Coronary artery (tissue), 2 donors: ENCODE data around the gene RGL2.
"Not testable (repeated sequence)": the region's sequence is repeated elsewhere in the genome, so short reads cannot be mapped to it uniquely, and the experiment has no call there.

Experiments used
- DNase-seq: peaks from one replicate; pipeline ENCODE4 v3.0.0-alpha.2; 2017; ENCODE audit warnings: low spot score
- H3K27ac ChIP-seq, 2 donors: fragments of 200-600 bp; sonication (generic); one replicate each; pipeline ENCODE4 v1.5.1; 2016 to 2019
- H3K4me3 ChIP-seq: fragments of 200-600 bp; sonication (generic); 2 replicates; pipeline ENCODE4 v1.5.1; 2016; ENCODE audit warnings: mild to moderate bottlenecking, moderate library complexity
- TF ChIP-seq, protein P1 (sequence below): fragments of 200-600 bp; sonication (generic); IDR thresholded peaks from one replicate; pipeline ENCODE4 v1.5.1; 2019; ENCODE audit warnings: antibody characterized with exemption

RGL2 gene

DNA sequence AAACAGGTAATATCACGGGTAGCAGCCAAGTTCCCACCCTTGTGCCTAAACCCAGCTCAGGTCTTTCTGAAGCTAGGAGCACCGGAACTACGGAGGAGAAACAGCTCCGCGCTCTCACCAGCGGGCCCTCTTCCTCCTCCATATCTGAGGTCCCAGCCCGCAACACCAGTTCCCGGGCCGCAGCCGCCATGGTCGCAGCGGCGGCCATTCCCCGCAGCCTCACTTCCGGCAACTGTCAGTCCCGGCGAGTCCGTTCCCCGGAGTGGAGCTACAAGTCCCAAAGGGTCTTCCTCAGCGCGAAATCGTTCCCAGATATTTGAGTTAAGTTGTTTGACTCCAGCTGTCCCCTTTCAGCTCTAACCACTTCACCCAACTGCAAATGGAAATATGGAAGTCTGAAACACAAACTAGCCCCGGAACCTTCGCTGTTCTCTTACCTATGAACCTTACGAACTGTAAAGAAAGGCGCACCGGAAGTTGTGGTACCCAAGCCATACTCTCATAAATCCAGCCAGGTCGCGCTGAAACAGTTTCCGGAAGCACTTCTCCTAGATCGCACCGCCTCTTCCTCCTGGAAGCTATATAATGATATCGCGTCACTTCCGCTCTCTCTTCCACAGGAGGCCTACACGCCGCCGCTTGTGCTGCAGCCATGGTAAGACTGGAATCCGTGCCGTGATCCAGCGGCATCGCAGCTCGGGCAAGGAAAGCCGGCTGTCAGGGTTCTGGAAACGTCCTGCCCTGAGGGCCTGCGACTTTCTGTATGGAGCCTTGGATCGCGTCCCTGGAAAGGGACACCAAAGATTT is 27.1 kb downstream of the RGL2 start, which contains the start of the genes RPS18 and VPS52:
TSS of gene RPS18 (plus strand) at position 608 of the 807 bp plus-strand sequence. CDS start at position 653, 45 bp downstream.
TSS of gene VPS52 (minus strand) at position 409 of the 807 bp plus-strand sequence. CDS start at position 208, 201 bp downstream.
- H3K27ac ChIP-seq, result peak within 1 kb of the TSS; percentile 79 to 96
- peak within 1 kb of the TSS; percentile 90 for H3K4me3 ChIP-seq
- DNase-seq, result peak; percentile 96
- TF ChIP-seq, protein P1, sequence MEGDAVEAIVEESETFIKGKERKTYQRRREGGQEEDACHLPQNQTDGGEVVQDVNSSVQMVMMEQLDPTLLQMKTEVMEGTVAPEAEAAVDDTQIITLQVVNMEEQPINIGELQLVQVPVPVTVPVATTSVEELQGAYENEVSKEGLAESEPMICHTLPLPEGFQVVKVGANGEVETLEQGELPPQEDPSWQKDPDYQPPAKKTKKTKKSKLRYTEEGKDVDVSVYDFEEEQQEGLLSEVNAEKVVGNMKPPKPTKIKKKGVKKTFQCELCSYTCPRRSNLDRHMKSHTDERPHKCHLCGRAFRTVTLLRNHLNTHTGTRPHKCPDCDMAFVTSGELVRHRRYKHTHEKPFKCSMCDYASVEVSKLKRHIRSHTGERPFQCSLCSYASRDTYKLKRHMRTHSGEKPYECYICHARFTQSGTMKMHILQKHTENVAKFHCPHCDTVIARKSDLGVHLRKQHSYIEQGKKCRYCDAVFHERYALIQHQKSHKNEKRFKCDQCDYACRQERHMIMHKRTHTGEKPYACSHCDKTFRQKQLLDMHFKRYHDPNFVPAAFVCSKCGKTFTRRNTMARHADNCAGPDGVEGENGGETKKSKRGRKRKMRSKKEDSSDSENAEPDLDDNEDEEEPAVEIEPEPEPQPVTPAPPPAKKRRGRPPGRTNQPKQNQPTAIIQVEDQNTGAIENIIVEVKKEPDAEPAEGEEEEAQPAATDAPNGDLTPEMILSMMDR, result no peak

DNA sequence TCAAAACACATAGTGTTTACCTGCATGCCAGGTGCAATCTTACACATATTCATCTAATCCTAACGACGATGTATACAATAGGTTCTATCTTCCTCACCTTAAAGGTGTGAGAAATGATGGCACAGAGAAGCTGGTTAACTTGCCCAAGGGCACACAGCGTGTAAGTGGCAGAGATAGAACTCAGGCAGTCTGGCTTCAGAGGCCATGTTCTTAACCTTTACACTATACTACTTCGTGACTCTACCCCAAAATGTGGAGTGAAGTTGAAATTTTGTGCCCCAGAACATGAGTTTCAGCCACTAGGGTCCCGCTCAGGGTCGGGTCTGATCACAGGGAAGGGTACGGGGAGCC is 27.6 kb downstream of the RGL2 start:
- Histone ChIP-seq H3K27ac (peak overlapping the region; percentile 79 to 96), H3K4me3 (peak overlapping the region; percentile 90)
- DNase-seq, result no peak
- TF ChIP-seq, protein P1, result no peak

DNA sequence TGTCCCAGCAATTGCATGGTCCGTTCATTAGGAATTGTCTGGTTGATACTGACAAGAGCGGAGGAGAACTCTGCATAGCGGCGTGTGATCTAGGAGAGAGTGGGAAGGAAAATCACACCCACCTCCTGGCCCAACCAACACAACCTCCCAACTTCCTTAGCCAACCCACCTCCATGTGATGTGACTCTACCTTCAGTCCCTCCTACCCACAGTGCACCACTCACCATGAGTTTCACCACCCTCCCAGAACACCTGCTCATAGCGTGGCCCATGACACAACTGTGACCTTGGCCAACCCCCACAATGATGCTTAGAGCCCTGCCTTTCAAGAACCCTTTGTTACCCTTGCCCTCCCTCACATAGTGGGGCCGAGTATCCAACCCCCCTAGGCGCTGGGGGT is 34.7 kb downstream of the RGL2 start:
- no peak for DNase-seq
- H3K27ac ChIP-seq, result no peak overlapping the region
- H3K4me3 ChIP-seq, result no peak overlapping the region
- TF ChIP-seq, protein P1, result no peak

DNA sequence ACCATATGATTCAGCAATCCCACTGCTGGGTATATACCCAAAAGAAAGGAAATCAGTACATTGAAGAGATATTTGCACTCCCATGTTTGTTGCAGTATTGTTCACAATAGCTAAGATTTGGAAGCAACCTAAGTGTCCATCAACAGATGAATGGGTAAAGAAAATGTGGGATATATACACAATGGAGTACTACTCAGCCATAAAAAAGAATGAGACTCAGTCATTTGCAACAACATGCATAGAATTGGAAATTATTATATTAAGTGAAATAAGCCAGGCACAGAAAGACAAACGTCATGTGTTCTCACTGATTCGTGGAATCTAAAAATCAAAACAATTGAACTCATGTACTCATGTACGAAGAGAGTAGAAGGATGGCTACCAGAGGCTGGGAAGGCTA is 36.3 kb downstream of the RGL2 start:
- H3K27ac ChIP-seq, DNase-seq, H3K4me3 ChIP-seq: not testable (repeated sequence)

GRCh38 chr6:33259032-33259431 is 39.7 kb downstream of the RGL2 start:
- no peak overlapping the region for H3K27ac ChIP-seq
- no peak overlapping the region for H3K4me3 ChIP-seq
- DNase-seq, result no peak
- TF ChIP-seq, protein P1, result no peak

GRCh38 chr6:33254591-33254990 is 44.2 kb downstream of the RGL2 start:
- DNase-seq, result no peak

GRCh38 chr6:33252759-33253158 is 46.0 kb downstream of the RGL2 start:
- no peak overlapping the region for H3K4me3 ChIP-seq
- no peak overlapping the region for H3K27ac ChIP-seq
- DNase-seq, result no peak
- TF ChIP-seq, protein P1, result no peak

More at GRCh38 chr6:33254591-33254990, 44.2 kb downstream of the RGL2 start:
- TF ChIP-seq, protein P1, result no peak
- Histone ChIP-seq H3K27ac (no peak overlapping the region), H3K4me3 (no peak overlapping the region)
